Aorta (tissue), 5 donors: ENCODE measurements around the gene UGT1A7. TPM values are rescaled to one million over a fixed set of nuclear protein-coding genes. Genes with fewer than 3 reads are reported as not detected.
"Not testable (repeated sequence)": the region's sequence is repeated elsewhere in the genome, so short reads cannot be mapped to it uniquely, and the experiment has no call there.

Experiments used
- ATAC-seq: fragments of 200-7000 bp; cut with Tn5 transposase; one replicate; pipeline ENCODE4 v1.9.1; 2022; ENCODE audit warnings: moderate library complexity; ENCODE audit not compliant: low FRiP score
- DNase-seq, 2 donors: peaks; one replicate each; pipeline ENCODE4 v3.0.0-alpha.2; 2020
- H3K27ac ChIP-seq, 2 donors: one replicate each; pipeline ENCODE4 v1.5.1; 2013; ENCODE audit warnings: low read length in 2 of 2, mild to moderate bottlenecking in 2 of 2, moderate library complexity in 2 of 2, control low read depth in 1 of 2, inconsistent platforms in 1 of 2, low read depth in 1 of 2
- H3K27me3 ChIP-seq, 2 donors: one replicate each; pipeline ENCODE4 v1.6.1; 2013; ENCODE audit warnings: control low read depth in 1 of 2, low read length in 1 of 2, mild to moderate bottlenecking in 1 of 2, moderate library complexity in 1 of 2; ENCODE audit not compliant: insufficient read depth in 2 of 2, control insufficient read depth in 1 of 2
- H3K36me3 ChIP-seq, 2 donors: one replicate each; pipeline ENCODE4 v1.6.1; 2013; ENCODE audit warnings: control low read depth in 1 of 2, low read length in 1 of 2, mild to moderate bottlenecking in 1 of 2; ENCODE audit not compliant: insufficient read depth in 2 of 2, control insufficient read depth in 1 of 2
- H3K4me1 ChIP-seq, 2 donors: one replicate each; pipeline ENCODE4 v1.6.1; 2013; ENCODE audit warnings: low read length in 2 of 2, control low read depth in 1 of 2, mild to moderate bottlenecking in 1 of 2, moderate library complexity in 1 of 2; ENCODE audit not compliant: insufficient read depth in 2 of 2, control insufficient read depth in 1 of 2
- H3K4me3 ChIP-seq, 2 donors: one replicate each; pipeline ENCODE4 v1.5.1; 2013; ENCODE audit warnings: low read length in 2 of 2, control low read depth in 1 of 2, mild to moderate bottlenecking in 1 of 2
- H3K9me3 ChIP-seq: one replicate; pipeline ENCODE4 v1.6.1; 2013; ENCODE audit warnings: mild to moderate bottlenecking, low read length; ENCODE audit not compliant: control insufficient read depth
- WGBS, 2 donors: extraction: QIAGEN DNeasy Blood & Tissue Kit; methylation state at CpG; one replicate each; pipeline ENCODE4 v1.1.7; 2013; 5-methylcytosine and 5-hydroxymethylcytosine counted together
- intact Hi-C, 2 donors: fragments of 100-400 bp; cut with DNase I; formaldehyde crosslinking; loops; one replicate each; pipeline versions ENCODE4 v1.14.2 to v1.15.0; 2022
- polyA plus RNA-seq, 2 donors: library from polyadenylated mRNA; stranded (reverse); fragments of 200-250 nt; gene quantifications; one replicate each; pipeline ENCODE4 v1.2.3, GENCODE V29; 2013
- total RNA-seq, 2 donors: library from RNA; stranded (reverse); fragmentation: NEBNext Ultra II Directional; extraction: Animal tissue kit (Norgen Biotek cat#: 25700); gene quantifications; one replicate each; pipeline ENCODE4 v1.2.1, GENCODE V29; 2021
- donor health status: healthy with polysubstance abuse.
- donor health status: Bipolar disorder and iron deficiency.
- donor health status: DM: no; HTN: no; CAD: no.
- donor health status: DM: no; HTN: no; CAD: no.
- donor health status: DM: yes; HTN: yes; CAD: no.

Gene UGT1A7
- total and polyA plus RNA-seq, 4 donors: 0.05 to 1.8 TPM; not detected in 2

DNA sequence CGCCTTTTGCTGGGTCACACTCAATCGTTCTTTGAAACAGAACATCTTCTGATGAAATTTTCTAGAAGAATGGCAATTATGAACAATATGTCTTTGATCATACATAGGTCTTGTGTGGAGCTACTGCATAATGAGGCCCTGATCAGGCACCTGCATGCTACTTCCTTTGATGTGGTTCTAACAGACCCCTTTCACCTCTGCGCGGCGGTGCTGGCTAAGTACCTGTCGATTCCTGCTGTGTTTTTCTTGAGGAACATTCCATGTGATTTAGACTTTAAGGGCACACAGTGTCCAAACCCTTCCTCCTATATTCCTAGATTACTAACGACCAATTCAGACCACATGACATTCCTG is 31.5 kb downstream of the UGT1A7 start:
- no peaks in the 10 kb centered on the region for H3K9me3 ChIP-seq
- H3K4me1 ChIP-seq: no peaks in the 10 kb centered on the region
- no peak overlapping the region for H3K27ac ChIP-seq
- intact Hi-C loops: loop anchor here in 1 of 2 donors (5.0 kb wide), 1 partner anchor 146 kb away; the partner anchor contains the start of gene USP40
- H3K27me3 ChIP-seq: no peaks in the 10 kb centered on the region
- H3K36me3 ChIP-seq: no peaks in the 10 kb centered on the region
- 82 to 86% methylated on average over 7 of the region's 7 CpGs for WGBS, 2 donors
- ATAC-seq (no peak), DNase-seq (no peak)
- no peak overlapping the region for H3K4me3 ChIP-seq

DNA sequence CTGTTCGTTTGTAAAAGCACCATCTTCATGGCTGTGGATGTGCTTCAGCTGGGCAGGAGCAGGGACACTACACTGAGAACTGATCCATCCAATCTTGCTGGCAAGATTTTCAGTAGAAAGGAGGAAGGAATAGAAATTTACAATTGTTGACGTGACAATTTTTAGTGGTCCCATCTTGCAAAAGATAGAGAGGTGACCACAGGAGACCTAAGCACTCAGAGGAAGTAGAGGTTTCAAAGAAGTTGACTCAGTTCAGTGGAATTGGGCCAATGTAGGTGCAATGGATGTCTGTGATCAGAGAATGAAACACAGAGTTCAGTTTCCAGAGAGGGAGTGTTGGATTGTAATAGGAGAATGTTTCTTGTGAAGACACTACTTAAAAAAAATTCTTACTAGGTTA is 32.4 kb downstream of the UGT1A7 start:
- Histone ChIP-seq H3K27ac (no peak overlapping the region), H3K4me3 (no peak overlapping the region), H3K36me3 (no peaks in the 10 kb centered on the region), H3K9me3 (no peaks in the 10 kb centered on the region), H3K4me1 (no peaks in the 10 kb centered on the region), H3K27me3 (no peaks in the 10 kb centered on the region)
- ATAC-seq: no peak
- intact Hi-C loops: loop anchor here in 1 of 2 donors (5.0 kb wide), 1 partner anchor 147 kb away; the partner anchor contains the start of gene USP40
- 77 to 79% methylated on average over 2 of the region's 2 CpGs for WGBS, 2 donors
- DNase-seq: no peak

- Histone ChIP-seq H3K27ac (no peak within 1 kb of the TSS), H3K4me3 (no peak within 1 kb of the TSS), H3K9me3 (peaks cover 1% of the 10 kb centered on the region), H3K27me3 (no peaks in the 10 kb centered on the region), H3K4me1 (no peaks in the 10 kb centered on the region), H3K36me3 (no peaks in the 10 kb centered on the region)
- ATAC-seq: no peak
- intact Hi-C loops: no loop called here
- DNase-seq: no peak
- WGBS, 2 donors: 78 to 85% methylated on average over 7 of the region's 7 CpGs
Measured at GRCh38 chr2:233718552-233718951, 36.9 kb downstream of the UGT1A7 start, which contains the start of gene UGT1A4. Gene UGT1A4, plus strand, starts transcription at chr2:233718736. Its CDS starts 85 bp downstream, at chr2:233718821.

DNA sequence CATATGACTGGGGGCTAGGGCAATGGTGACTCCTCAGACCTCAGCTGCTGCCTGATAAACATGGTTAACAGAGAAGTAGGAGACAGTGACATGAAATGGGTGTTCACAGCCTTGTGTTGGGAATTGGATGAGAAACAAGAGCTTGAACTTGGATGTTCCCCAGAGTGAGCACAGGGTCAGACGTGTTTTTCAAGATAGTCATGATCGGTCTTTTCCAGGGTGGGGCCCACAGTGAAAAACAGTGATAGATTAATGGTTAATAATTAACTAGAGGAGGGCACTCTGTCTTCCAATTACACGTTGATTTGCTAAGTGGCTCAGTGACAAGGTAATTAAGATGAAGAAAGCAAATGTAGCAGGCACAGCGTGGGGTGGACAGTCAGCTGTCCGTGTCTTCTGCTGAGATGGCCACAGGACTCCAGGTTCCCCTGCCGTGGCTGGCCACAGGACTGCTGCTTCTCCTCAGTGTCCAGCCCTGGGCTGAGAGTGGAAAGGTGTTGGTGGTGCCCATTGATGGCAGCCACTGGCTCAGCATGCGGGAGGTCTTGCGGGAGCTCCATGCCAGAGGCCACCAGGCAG is 47.1 kb downstream of the UGT1A7 start, which contains the start of gene UGT1A3:
UGT1A3 (plus strand) TSS at position 320 of the 579 bp plus-strand sequence; CDS start at position 405, 85 bp downstream.
- DNase-seq: no peak
- WGBS, 2 donors: 75 to 79% methylated on average over 8 of the region's 8 CpGs
- intact Hi-C loops: no loop called here

GRCh38 chr2:233736868-233737653 is 55.4 kb downstream of the UGT1A7 start:
- ATAC-seq, H3K27me3 ChIP-seq, DNase-seq, H3K36me3 ChIP-seq, H3K4me3 ChIP-seq, H3K9me3 ChIP-seq, H3K27ac ChIP-seq, intact Hi-C loops, H3K4me1 ChIP-seq: not testable (repeated sequence)
- 81 to 85% methylated on average over 14 of the region's 14 CpGs for WGBS, 2 donors

More for the DNA sequence above, 47.1 kb downstream of the UGT1A7 start, which contains the start of gene UGT1A3:
- ATAC-seq: no peak
- Histone ChIP-seq H3K9me3 (no peaks in the 10 kb centered on the region), H3K36me3 (no peaks in the 10 kb centered on the region), H3K4me3 (no peak within 1 kb of the TSS), H3K27ac (no peak within 1 kb of the TSS), H3K4me1 (no peaks in the 10 kb centered on the region), H3K27me3 (no peaks in the 10 kb centered on the region)

DNA sequence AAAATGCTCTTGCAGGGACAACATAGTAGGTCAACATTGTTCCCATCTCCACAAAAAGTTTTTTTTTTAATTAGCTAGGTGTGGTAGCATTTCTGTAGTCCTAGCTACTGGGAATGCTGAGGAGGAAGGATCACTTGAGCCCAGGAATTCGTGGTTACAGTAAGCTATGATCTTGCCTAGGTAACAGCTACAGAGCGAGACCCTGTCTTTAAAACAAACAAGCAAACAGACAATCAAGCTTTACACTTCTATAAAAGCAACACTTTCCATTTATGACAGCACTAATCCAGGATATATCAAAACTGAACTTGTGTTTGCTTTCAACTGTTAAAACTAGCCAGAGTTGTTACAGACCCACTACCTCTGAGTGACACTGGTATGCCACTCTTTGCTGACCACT is 59.2 kb downstream of the UGT1A7 start:
- 53 to 70% methylated on average over 2 of the region's 2 CpGs for WGBS, 2 donors

GRCh38 chr2:233743464-233744259 is 62.0 kb downstream of the UGT1A7 start:
- Histone ChIP-seq H3K4me1 (no peaks in the 10 kb centered on the region), H3K27me3 (no peaks in the 10 kb centered on the region), H3K36me3 (no peaks in the 10 kb centered on the region), H3K27ac (no peak overlapping the region), H3K9me3 (no peaks in the 10 kb centered on the region), H3K4me3 (no peak overlapping the region)
- DNase-seq: no peak
- intact Hi-C loops: no loop called here
- ATAC-seq: no peak
- WGBS, 2 donors: 94 to 95% methylated on average over 44 to 46 of the region's 46 CpGs

More for the DNA sequence above, 59.2 kb downstream of the UGT1A7 start:
- no peak for DNase-seq
- Histone ChIP-seq H3K27ac (no peak overlapping the region), H3K4me3 (no peak overlapping the region), H3K27me3 (no peaks in the 10 kb centered on the region), H3K36me3 (no peaks in the 10 kb centered on the region), H3K4me1 (no peaks in the 10 kb centered on the region), H3K9me3 (no peaks in the 10 kb centered on the region)
- intact Hi-C loops: no loop called here
- no peak for ATAC-seq

GRCh38 chr2:233745073-233745755 is 63.5 kb downstream of the UGT1A7 start:
- no peak for DNase-seq
- H3K36me3 ChIP-seq: no peaks in the 10 kb centered on the region
- H3K4me1 ChIP-seq: no peaks in the 10 kb centered on the region
- ATAC-seq: no peak
- WGBS, 2 donors: 81 to 84% methylated on average over 5 of the region's 5 CpGs
- intact Hi-C loops: no loop called here
- no peak overlapping the region for H3K27ac ChIP-seq
- no peaks in the 10 kb centered on the region for H3K9me3 ChIP-seq
- no peak overlapping the region for H3K4me3 ChIP-seq
- no peaks in the 10 kb centered on the region for H3K27me3 ChIP-seq
